Fibroblast of lung (primary cell): Measurements from ENCODE around the gene DOK3.

Experiments
- CTCF ChIP-seq, 2 donors: IDR thresholded peaks in 1 of 2; conservative IDR thresholded peaks in 1 of 2; 1 replicate in 1 of 2; 2 replicates in 1 of 2; pipeline ENCODE4 v1.5.1; 2011 to 2012; ENCODE audit warnings: low read length in 2 of 2, control low read depth in 1 of 2, inconsistent platforms in 1 of 2, low read depth in 1 of 2, mild to moderate bottlenecking in 1 of 2
- EZH2 ChIP-seq: IDR thresholded peaks from 2 replicates; pipeline ENCODE4 v1.5.1; 2012; ENCODE audit warnings: low read length, control low read depth, mild to moderate bottlenecking; ENCODE audit errors: missing control alignments

- TF ChIP-seq CTCF (conservative IDR thresholded peaks at IDR 0.05 in 1 of 2, IDR thresholded peaks at IDR 0.05 in 1 of 2; ENCODE audit: low read depth in 1 of 2, low read length in 2 of 2) (no peak), EZH2 (no peak)
Measured at GRCh38 chr5:177520271-177520670, 10.6 kb upstream of the DOK3 start.
